Lower leg skin (tissue), 4 donors: ENCODE results near the gene DRG2. TPM values are rescaled to one million over a fixed set of nuclear protein-coding genes. Genes with fewer than 3 reads are reported as not detected.

ENCODE experiments used
- DNase-seq, 2 donors: peaks; one replicate each; pipeline ENCODE4 v3.0.0-alpha.2; 2019; ENCODE audit warnings: low spot score in 2 of 2
- H3K4me3 ChIP-seq: fragments of 200-600 bp; sonication (generic); 2 replicates; pipeline ENCODE4 v1.5.1; 2017; ENCODE audit warnings: mild to moderate bottlenecking, low read depth; ENCODE audit not compliant: poor library complexity, severe bottlenecking
- CTCF ChIP-seq, 3 donors: fragments of 450-650 bp; IDR thresholded peaks; one replicate each; pipeline ENCODE4 v1.5.1; 2016; ENCODE audit warnings: antibody characterized with exemption in 3 of 3, mild to moderate bottlenecking in 3 of 3, moderate library complexity in 2 of 3
- POLR2A ChIP-seq, 2 donors: fragments of 450-650 bp; IDR thresholded peaks; one replicate each; pipeline ENCODE4 v1.6.1; 2016 to 2017; ENCODE audit warnings: antibody characterized with exemption in 2 of 2, mild to moderate bottlenecking in 1 of 2, moderate library complexity in 1 of 2
- WGBS, 2 donors: methylation state at CpG; one replicate each; pipeline ENCODE4 v1.1.5; 2018; 5-methylcytosine and 5-hydroxymethylcytosine counted together
- intact Hi-C: fragments of 100-400 bp; cut with DNase I; formaldehyde crosslinking; loops from one replicate; pipeline ENCODE4 v1.15.0; 2023; ENCODE audit warnings: low total_unique reads
- total RNA-seq, 4 donors: library from RNA; depleted of rRNA; stranded (reverse); fragments of >200 nt; gene quantifications; one replicate each; pipeline ENCODE4 v1.1.0, GENCODE V29; 2016

The DRG2 gene
- total RNA-seq, 4 donors from 2014 or later: 33.5 to 44.5 (median 37.4) TPM

- DNase-seq: no peak
- H3K4me3 ChIP-seq: no peak overlapping the region
- no peak for TF ChIP-seq POLR2A (IDR thresholded peaks at IDR 0.05)
- TF ChIP-seq CTCF (IDR thresholded peaks at IDR 0.05): no peak
- WGBS, 2 donors: 65 to 72% methylated on average over 5 to 6 of the region's 6 CpGs
- intact Hi-C loops: no loop called here
Observed at GRCh38 chr17:18111330-18111971, 23.7 kb downstream of the DRG2 start.

- DNase-seq: no peak
- no peak overlapping the region for H3K4me3 ChIP-seq
- intact Hi-C loops: no loop called here
- TF ChIP-seq CTCF (IDR thresholded peaks at IDR 0.05): no peak
- no peak for TF ChIP-seq POLR2A (IDR thresholded peaks at IDR 0.05)
- WGBS, 2 donors: 71 to 83% methylated on average over 7 of the region's 7 CpGs
Observed at GRCh38 chr17:18115517-18115916, 27.8 kb downstream of the DRG2 start.

GRCh38 chr17:18116078-18116477 is 28.3 kb downstream of the DRG2 start:
- no peak overlapping the region for H3K4me3 ChIP-seq
- TF ChIP-seq POLR2A (IDR thresholded peaks at IDR 0.05) (no peak), CTCF (IDR thresholded peaks at IDR 0.05) (no peak)
- intact Hi-C loops: no loop called here
- 86 to 100% methylated on average over 2 to 5 of the region's 5 CpGs for WGBS, 2 donors
- no peak for DNase-seq

- WGBS, 2 donors: 95 to 100% methylated on average over 1 of the region's 1 CpG
- intact Hi-C loops: no loop called here
- TF ChIP-seq POLR2A (IDR thresholded peaks at IDR 0.05) (no peak), CTCF (IDR thresholded peaks at IDR 0.05) (no peak)
- no peak overlapping the region for H3K4me3 ChIP-seq
- DNase-seq: no peak
Observed at GRCh38 chr17:18117533-18117932, 29.8 kb downstream of the DRG2 start.

- DNase-seq: no peak
- intact Hi-C loops: no loop called here
- no peak for TF ChIP-seq CTCF (IDR thresholded peaks at IDR 0.05)
- TF ChIP-seq POLR2A (IDR thresholded peaks at IDR 0.05): no peak
- WGBS, 2 donors: 91% methylated on average over 33 of the region's 33 CpGs
- H3K4me3 ChIP-seq: no peak overlapping the region
Observed at GRCh38 chr17:18117982-18118975, 30.5 kb downstream of the DRG2 start.
